T-cell (primary cell): ENCODE data around the gene ADAM33. TPM values are rescaled to one million over a fixed set of nuclear protein-coding genes. Genes with fewer than 3 reads are reported as not detected.

Source experiments
- ATAC-seq, 4 experiments: fragments of 200-7000 bp in 3 of 4; fragments of 150-1000 bp in 1 of 4; cut with Tn5 transposase; replicated peaks in 1 of 4; 1 replicate in 3 of 4; 2 replicates in 1 of 4; pipeline ENCODE4 v1.10.0; 2021; ENCODE audit warnings: moderate library complexity in 3 of 4, mild to moderate bottlenecking in 2 of 4, moderate number of reproducible peaks in 1 of 4
- CTCF ChIA-PET, 2 donors: fragments of 300-600 bp; sonication (Branson Sonifier 250); formaldehyde crosslinking; loops; one replicate each; lab custom pipeline; 2022; ENCODE audit warnings: antibody characterized with exemption in 2 of 2; lab: Charles Lee
- POLR2A ChIA-PET, 2 donors: fragments of 300-600 bp; sonication (Branson Sonifier 250); formaldehyde crosslinking; loops; one replicate each; lab custom pipeline; 2022; ENCODE audit warnings: antibody characterized with exemption in 2 of 2; lab: Charles Lee
- DNase-seq, 35 experiments: peaks; one replicate each; pipeline versions ENCODE4 v3.0.0 to v3.0.0-alpha.2; 2013 to 2023
- H3K27ac ChIP-seq: one replicate; pipeline ENCODE4 v1.5.1; 2013; ENCODE audit warnings: low read length
- H3K27me3 ChIP-seq, 2 experiments: replicated peaks in 1 of 2; 1 replicate in 1 of 2; 2 replicates in 1 of 2; pipeline versions ENCODE4 v1.6.1 to v1.7.0; 2013; ENCODE audit warnings: low read length in 1 of 2, mixed read lengths in 1 of 2; ENCODE audit not compliant: control insufficient read depth in 2 of 2, insufficient read depth in 2 of 2; ENCODE audit errors: extremely low read depth in 1 of 2
- H3K36me3 ChIP-seq, 2 donors: 1 replicate in 1 of 2; 2 replicates in 1 of 2; pipeline versions ENCODE4 v1.6.1 to v1.7.0; 2013; ENCODE audit warnings: low read length in 1 of 2; ENCODE audit not compliant: control insufficient read depth in 2 of 2, insufficient read depth in 1 of 2; ENCODE audit errors: extremely low read depth in 1 of 2
- H3K4me1 ChIP-seq, 2 experiments: 1 replicate in 1 of 2; 2 replicates in 1 of 2; pipeline versions ENCODE4 v1.6.1 to v1.7.0; 2013; ENCODE audit warnings: low read length in 2 of 2, mixed read lengths in 1 of 2; ENCODE audit not compliant: insufficient read depth in 2 of 2, control insufficient read depth in 1 of 2; ENCODE audit errors: extremely low read depth in 1 of 2
- H3K4me3 ChIP-seq, 2 donors: 1 replicate in 1 of 2; 2 replicates in 1 of 2; pipeline versions ENCODE4 v1.5.1 to v1.7.0; 2013; ENCODE audit warnings: mild to moderate bottlenecking in 2 of 2, low read length in 1 of 2, moderate library complexity in 1 of 2; ENCODE audit not compliant: control insufficient read depth in 1 of 2; ENCODE audit errors: extremely low read depth in 1 of 2
- H3K9me3 ChIP-seq: 2 replicates; pipeline ENCODE4 v1.7.0; 2013
- H3K27ac Mint-ChIP-seq, 2 donors: one replicate each; pipeline ENCODE4 v1.8.0; 2020 to 2021; ENCODE audit warnings: mild to moderate bottlenecking in 2 of 2, mixed read lengths in 2 of 2
- H3K27me3 Mint-ChIP-seq, 2 donors: one replicate each; pipeline ENCODE4 v1.8.0; 2021 to 2022; ENCODE audit warnings: mixed read lengths in 2 of 2
- H3K36me3 Mint-ChIP-seq: one replicate; pipeline ENCODE4 v1.8.0; 2021; ENCODE audit warnings: mixed read lengths
- H3K4me1 Mint-ChIP-seq, 3 donors: one replicate each; pipeline ENCODE4 v1.8.0; 2020 to 2022; ENCODE audit warnings: mixed read lengths in 3 of 3, mild to moderate bottlenecking in 1 of 3
- H3K4me3 Mint-ChIP-seq, 3 donors: one replicate each; pipeline ENCODE4 v1.8.0; 2020 to 2022; ENCODE audit warnings: mild to moderate bottlenecking in 3 of 3, mixed read lengths in 3 of 3, moderate library complexity in 3 of 3
- H3K9me3 Mint-ChIP-seq, 3 donors: one replicate each; pipeline ENCODE4 v1.8.0; 2020 to 2022; ENCODE audit warnings: mixed read lengths in 3 of 3
- WGBS: methylation state at CpG from one replicate; pipeline ENCODE4 v1.1.5; 2013; ENCODE audit warnings: missing lambda C conversion rate; ENCODE audit not compliant: insufficient coverage; 5-methylcytosine and 5-hydroxymethylcytosine counted together
- total RNA-seq, 35 experiments: library from RNA in 6 of 35; stranded (reverse) in 6 of 35; fragments of 120-200 nt in 1 of 35; gene quantifications; one replicate each; pipeline versions ENCODE4 v1.2.1 to v1.2.4 and lab custom pipeline; 2013 to 2026

The ADAM33 gene
- total RNA-seq, 5 donors from 2014 or later (not counting 1 experiment from before 2014, with no cell fraction given): not detected

DNA sequence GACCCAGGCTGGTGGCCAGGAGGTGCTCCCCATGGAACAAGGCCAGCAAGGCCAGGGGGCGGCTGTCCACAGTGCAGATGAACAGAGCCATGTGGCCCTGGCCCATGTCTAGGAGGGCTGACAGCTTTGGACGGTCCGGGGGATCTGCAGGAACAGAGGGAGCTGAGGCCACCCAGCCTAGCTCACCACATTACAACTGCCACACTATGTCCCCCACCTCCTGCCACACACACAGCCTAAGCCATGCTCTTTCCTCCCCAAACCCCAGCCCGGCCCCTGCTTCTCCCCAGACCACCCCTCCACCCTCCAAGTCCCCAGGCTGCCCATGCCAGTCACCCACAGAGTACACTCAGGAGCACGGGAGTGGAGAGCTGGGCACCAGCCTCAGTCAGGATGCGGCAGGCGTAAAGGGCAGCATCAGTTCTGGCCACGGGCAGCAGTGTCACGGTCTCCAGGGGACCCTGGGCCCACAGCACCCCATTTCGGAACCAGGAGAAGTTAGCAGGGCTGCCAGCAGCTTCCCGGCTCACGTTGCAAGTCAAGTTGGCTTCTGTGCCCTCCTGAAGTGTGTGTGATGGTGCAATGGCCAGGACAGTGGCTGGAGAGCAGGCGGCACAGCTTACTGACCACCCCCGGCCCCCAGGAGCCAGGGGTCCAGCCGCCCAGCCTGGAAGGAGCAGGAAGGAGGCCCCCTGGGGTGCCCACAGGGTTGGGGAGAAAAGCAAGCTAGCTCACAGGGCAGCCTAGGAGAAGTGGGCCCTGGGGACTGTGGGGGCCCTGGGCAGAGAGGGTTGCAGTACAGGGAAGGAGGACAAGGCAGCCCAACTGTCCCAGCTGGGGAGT, 15.2 kb upstream of the ADAM33 start:
- Histone ChIP-seq H3K4me3 (no peak overlapping the region), H3K4me1 (no peaks in the 10 kb centered on the region), H3K9me3 (no peaks in the 10 kb centered on the region), H3K36me3 (no peaks in the 10 kb centered on the region), H3K27me3 (peaks cover 0 to 25% of the 10 kb centered on the region in 2 experiments), H3K27ac (no peak overlapping the region)
- no peaks in the 10 kb centered on the region for H3K36me3 Mint-ChIP-seq
- ChIA-PET CTCF (interaction anchor here in 1 of 2 donors (0.8 kb wide), 1 partner anchor 18 kb away, joined by 5 read pairs; no protein-coding TSS in a partner anchor), POLR2A (no interaction called here)
- H3K4me3 Mint-ChIP-seq: no peak overlapping the region
- ATAC-seq (no peak), DNase-seq (no peak)
- H3K27ac Mint-ChIP-seq: no peak overlapping the region
- H3K27me3 Mint-ChIP-seq: no peaks in the 10 kb centered on the region
- no peaks in the 10 kb centered on the region for H3K4me1 Mint-ChIP-seq
- WGBS: 81% methylated on average over 12 of the region's 15 CpGs
- H3K9me3 Mint-ChIP-seq: no peaks in the 10 kb centered on the region

DNA sequence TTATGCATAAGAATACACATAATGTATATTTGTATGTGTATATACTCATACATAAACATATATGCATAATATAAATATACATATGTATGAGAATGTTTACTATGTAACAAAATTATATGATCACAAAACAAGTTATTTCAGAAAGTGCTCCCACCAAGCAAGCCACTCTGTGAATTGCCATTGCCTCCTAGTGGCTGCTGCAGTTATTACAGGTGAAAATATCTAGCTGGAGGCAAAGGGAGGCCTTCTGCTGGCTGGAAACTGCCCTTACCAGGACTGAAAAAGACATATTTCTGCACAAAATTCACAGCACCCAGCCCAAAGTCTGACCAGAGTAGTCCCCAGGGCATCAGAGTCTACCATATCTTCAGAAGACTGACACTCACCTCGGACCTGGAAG, 14.4 kb upstream of the ADAM33 start:
- DNase-seq (no peak), ATAC-seq (no peak)
- Histone ChIP-seq H3K36me3 (no peaks in the 10 kb centered on the region), H3K27me3 (peaks cover 0 to 25% of the 10 kb centered on the region in 2 experiments), H3K27ac (no peak overlapping the region), H3K4me1 (no peaks in the 10 kb centered on the region), H3K4me3 (no peak overlapping the region), H3K9me3 (no peaks in the 10 kb centered on the region)
- WGBS: no CpG with 5 or more reads among the region's 1 CpG
- Mint-ChIP-seq H3K9me3 (no peaks in the 10 kb centered on the region), H3K27me3 (no peaks in the 10 kb centered on the region), H3K27ac (no peak overlapping the region), H3K36me3 (no peaks in the 10 kb centered on the region), H3K4me1 (no peaks in the 10 kb centered on the region), H3K4me3 (no peak overlapping the region)
- POLR2A ChIA-PET: no interaction called here
- CTCF ChIA-PET: no interaction called here

DNA sequence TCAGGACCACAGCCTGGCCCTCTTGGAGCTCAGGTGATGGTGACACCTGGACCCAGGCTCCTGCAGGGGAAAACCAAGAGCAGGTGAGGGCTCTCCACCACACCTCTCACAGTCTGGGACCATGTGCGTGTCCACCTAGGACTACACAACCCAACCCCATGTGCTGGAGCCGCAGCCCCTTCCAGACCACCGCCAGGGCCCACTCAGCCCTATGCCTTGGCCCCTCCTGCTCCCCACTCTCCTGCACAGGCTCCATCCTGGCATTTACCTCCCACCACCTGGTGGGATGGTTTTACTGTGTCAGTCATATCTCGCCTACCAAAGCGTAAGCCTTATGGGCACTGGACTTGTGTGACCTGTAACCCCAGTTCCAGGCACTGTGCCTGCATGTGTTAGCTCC, 13.1 kb upstream of the ADAM33 start:
- no peak overlapping the region for H3K4me3 Mint-ChIP-seq
- H3K36me3 Mint-ChIP-seq: no peaks in the 10 kb centered on the region
- ChIA-PET POLR2A (no interaction called here), CTCF (no interaction called here)
- 76% methylated on average over 2 of the region's 5 CpGs for WGBS
- Histone ChIP-seq H3K4me1 (no peaks in the 10 kb centered on the region), H3K27me3 (peaks cover 0 to 28% of the 10 kb centered on the region in 2 experiments), H3K4me3 (no peak overlapping the region), H3K27ac (no peak overlapping the region), H3K9me3 (no peaks in the 10 kb centered on the region), H3K36me3 (no peaks in the 10 kb centered on the region)
- H3K27ac Mint-ChIP-seq: no peak overlapping the region
- no peaks in the 10 kb centered on the region for H3K9me3 Mint-ChIP-seq
- no peak for DNase-seq
- no peaks in the 10 kb centered on the region for H3K4me1 Mint-ChIP-seq
- no peak for ATAC-seq
- H3K27me3 Mint-ChIP-seq: no peaks in the 10 kb centered on the region

DNA sequence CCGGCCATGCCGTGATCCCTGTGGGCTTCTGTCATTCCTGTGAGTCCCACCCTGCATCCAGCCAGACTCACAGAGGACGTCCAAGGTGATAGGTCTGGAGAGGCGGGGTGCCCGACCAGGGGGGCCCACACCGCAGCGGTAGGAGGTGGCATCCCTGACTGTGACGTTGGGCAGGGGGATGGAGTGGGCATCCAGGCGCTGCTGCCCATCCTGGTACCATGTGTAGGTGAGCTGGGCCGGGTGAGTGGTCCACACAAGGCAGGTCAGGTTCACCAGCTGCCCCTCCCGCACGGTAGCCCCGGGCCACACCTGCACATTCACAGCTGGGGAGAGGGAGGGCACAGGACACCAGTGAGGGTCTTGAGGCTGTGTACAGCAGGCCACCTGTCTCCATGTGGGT, 11.6 kb upstream of the ADAM33 start:
- Mint-ChIP-seq H3K4me3 (no peak overlapping the region), H3K27me3 (no peaks in the 10 kb centered on the region), H3K9me3 (no peaks in the 10 kb centered on the region), H3K36me3 (no peaks in the 10 kb centered on the region), H3K27ac (no peak overlapping the region), H3K4me1 (no peaks in the 10 kb centered on the region)
- ATAC-seq: no peak
- no peak overlapping the region for H3K4me3 ChIP-seq
- H3K9me3 ChIP-seq: no peaks in the 10 kb centered on the region
- ChIA-PET POLR2A (no interaction called here), CTCF (no interaction called here)
- H3K27me3 ChIP-seq: peaks cover 0 to 26% of the 10 kb centered on the region in 2 experiments
- no peak overlapping the region for H3K27ac ChIP-seq
- no peaks in the 10 kb centered on the region for H3K36me3 ChIP-seq
- DNase-seq: no peak
- no peaks in the 10 kb centered on the region for H3K4me1 ChIP-seq
- 79% methylated on average over 12 of the region's 13 CpGs for WGBS

DNA sequence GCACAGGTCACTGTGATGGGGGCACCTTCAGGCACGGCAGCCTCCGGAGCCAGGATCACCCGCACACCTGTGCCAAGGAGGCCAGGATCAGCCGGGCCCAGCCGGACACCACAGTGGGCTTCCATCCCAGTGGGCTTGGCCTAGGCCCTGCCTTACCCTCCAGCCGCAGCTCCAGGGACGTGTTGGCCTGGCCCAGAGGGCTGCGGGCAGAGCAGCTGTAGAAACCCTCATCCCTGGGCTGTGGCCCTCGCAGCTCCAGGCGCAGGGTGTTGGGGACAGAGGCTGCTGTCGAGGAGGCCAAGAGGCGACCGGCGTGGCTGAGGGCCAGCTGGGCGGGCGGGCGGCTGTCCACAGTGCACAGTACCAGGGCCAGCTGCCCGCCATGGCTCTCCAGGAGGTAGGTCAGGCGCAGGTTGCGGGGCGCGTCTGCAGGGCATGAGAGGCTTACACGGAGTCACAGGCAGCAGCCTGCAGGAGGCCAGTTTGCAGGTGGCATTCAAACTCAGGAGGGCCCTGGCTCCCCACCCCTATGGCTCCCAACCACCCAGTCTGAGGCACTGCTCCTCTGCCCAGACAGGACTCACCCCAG, 11.0 kb upstream of the ADAM33 start:
- ChIA-PET CTCF (no interaction called here), POLR2A (no interaction called here)
- Histone ChIP-seq H3K27ac (no peak overlapping the region), H3K36me3 (no peaks in the 10 kb centered on the region), H3K9me3 (no peaks in the 10 kb centered on the region), H3K27me3 (peaks cover 0 to 21% of the 10 kb centered on the region in 2 experiments), H3K4me3 (no peak overlapping the region), H3K4me1 (no peaks in the 10 kb centered on the region)
- H3K4me3 Mint-ChIP-seq: no peak overlapping the region
- H3K27ac Mint-ChIP-seq: no peak overlapping the region
- 87% methylated on average over 23 of the region's 23 CpGs for WGBS
- H3K9me3 Mint-ChIP-seq: no peaks in the 10 kb centered on the region
- H3K36me3 Mint-ChIP-seq: no peaks in the 10 kb centered on the region
- H3K4me1 Mint-ChIP-seq: no peaks in the 10 kb centered on the region
- no peaks in the 10 kb centered on the region for H3K27me3 Mint-ChIP-seq
- no peak for DNase-seq
- no peak for ATAC-seq

DNA sequence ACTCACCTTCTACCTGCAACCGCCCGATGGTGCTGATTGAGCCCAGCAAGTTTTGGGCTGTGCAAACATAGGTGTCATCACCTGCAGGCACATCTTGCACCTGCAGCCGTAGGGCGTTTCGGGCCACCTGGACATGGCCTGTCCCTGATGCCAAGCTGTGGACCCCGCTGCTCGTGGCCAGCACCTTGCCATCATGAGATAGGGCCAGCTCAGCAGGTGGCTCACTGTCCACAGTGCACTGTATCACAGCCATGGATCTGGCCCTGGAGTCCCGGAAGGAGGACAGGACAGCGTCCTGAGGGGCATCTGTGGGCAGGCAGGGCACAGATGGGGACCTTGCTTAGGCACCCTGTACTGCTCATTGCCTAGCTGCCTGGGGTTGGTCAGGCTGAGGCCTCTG, 10.1 kb upstream of the ADAM33 start:
- H3K27me3 Mint-ChIP-seq: peaks cover 0 to 3% of the 10 kb centered on the region in 2 donors
- no peak overlapping the region for H3K27ac Mint-ChIP-seq
- no peak overlapping the region for H3K4me3 Mint-ChIP-seq
- H3K27ac ChIP-seq: no peak overlapping the region
- WGBS: 80% methylated on average over 9 of the region's 9 CpGs
- POLR2A ChIA-PET: no interaction called here
- no peaks in the 10 kb centered on the region for H3K9me3 Mint-ChIP-seq
- H3K4me1 Mint-ChIP-seq: no peaks in the 10 kb centered on the region
- H3K4me3 ChIP-seq: no peak overlapping the region
- H3K36me3 Mint-ChIP-seq: no peaks in the 10 kb centered on the region
- H3K9me3 ChIP-seq: no peaks in the 10 kb centered on the region
- peaks cover 0 to 20% of the 10 kb centered on the region in 2 experiments for H3K27me3 ChIP-seq
- no peak for ATAC-seq
- H3K36me3 ChIP-seq: no peaks in the 10 kb centered on the region
- no peaks in the 10 kb centered on the region for H3K4me1 ChIP-seq
- DNase-seq: no peak
- CTCF ChIA-PET: no interaction called here
